ENCODE results near the gene CORO1C.

GRCh38 chr12:108610336-108610815, 120.9 kb downstream of the CORO1C start:
- TF ChIP-seq, protein P1, sequence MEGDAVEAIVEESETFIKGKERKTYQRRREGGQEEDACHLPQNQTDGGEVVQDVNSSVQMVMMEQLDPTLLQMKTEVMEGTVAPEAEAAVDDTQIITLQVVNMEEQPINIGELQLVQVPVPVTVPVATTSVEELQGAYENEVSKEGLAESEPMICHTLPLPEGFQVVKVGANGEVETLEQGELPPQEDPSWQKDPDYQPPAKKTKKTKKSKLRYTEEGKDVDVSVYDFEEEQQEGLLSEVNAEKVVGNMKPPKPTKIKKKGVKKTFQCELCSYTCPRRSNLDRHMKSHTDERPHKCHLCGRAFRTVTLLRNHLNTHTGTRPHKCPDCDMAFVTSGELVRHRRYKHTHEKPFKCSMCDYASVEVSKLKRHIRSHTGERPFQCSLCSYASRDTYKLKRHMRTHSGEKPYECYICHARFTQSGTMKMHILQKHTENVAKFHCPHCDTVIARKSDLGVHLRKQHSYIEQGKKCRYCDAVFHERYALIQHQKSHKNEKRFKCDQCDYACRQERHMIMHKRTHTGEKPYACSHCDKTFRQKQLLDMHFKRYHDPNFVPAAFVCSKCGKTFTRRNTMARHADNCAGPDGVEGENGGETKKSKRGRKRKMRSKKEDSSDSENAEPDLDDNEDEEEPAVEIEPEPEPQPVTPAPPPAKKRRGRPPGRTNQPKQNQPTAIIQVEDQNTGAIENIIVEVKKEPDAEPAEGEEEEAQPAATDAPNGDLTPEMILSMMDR (IDR thresholded peaks at IDR 0.05; ENCODE audit: poor library complexity, severe bottlenecking): no peak
- TF ChIP-seq POLR2AphosphoS5 (IDR thresholded peaks at IDR 0.05): no peak
- TF ChIP-seq EZH2 (IDR thresholded peaks at IDR 0.05; ENCODE audit: borderline replicate concordance, insufficient read depth, low read length, poor library complexity, severe bottlenecking): no peak
- TF ChIP-seq SMC3 (conservative IDR thresholded peaks at IDR 0.05; ENCODE audit: poor library complexity): no peak
- TF ChIP-seq RAD21 (conservative IDR thresholded peaks at IDR 0.05): no peak
- TF ChIP-seq TAF1 (IDR thresholded peaks at IDR 0.05; ENCODE audit: low read depth): no peak
